22Rv1 (cell line): ENCODE measurements around the gene SLIT3.

Experiments
- CTCF ChIP-seq: fragments of 450-650 bp; IDR thresholded peaks from 2 replicates; pipeline ENCODE4 v1.5.1; 2017; ENCODE audit warnings: mild to moderate bottlenecking
- ZFX ChIP-seq: fragments of 450-650 bp; IDR thresholded peaks from 2 replicates; pipeline ENCODE4 v1.6.1; 2017; ENCODE audit warnings: antibody characterized with exemption, borderline replicate concordance

DNA sequence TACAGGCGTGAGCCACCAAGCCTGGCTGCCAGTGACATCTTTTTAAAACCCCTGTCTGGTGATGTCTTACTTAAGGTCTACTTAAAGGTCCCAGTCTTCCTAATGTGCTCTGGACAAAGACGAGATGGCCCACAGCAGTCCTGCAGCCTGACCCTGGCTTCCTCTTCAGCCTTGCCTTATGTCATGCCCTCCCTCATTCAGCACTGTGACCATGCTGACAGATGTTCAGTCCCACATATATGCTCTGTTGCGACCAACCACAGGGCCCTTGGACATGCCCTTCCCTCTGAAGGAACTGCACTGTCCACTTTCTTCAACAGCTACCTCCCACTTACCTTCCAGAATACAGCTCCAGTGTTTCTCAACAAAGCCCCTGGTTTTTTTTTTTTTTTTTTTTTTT is 548.9 kb downstream of the SLIT3 start:
- TF ChIP-seq CTCF (no peak), ZFX (no peak)
